Measurements from ENCODE around the gene KLHL13. TPM values are rescaled to one million over a fixed set of nuclear protein-coding genes. Genes with fewer than 3 reads are reported as not detected.
"Not testable (repeated sequence)": the region's sequence is repeated elsewhere in the genome, so short reads cannot be mapped to it uniquely, and the experiment has no call there.

KLHL13 gene
- total RNA-seq, 1 donor from 2014 or later, result 68.8 TPM

GRCh38 chrX:117969328-117969727 lies 147.3 kb downstream of the KLHL13 start:
- H3K4me3 ChIP-seq (ENCODE audit: low read depth, low read length), result no peak overlapping the region
- no peak for DNase-seq (ENCODE audit: low read depth)
- no peak for TF ChIP-seq CTCF (conservative IDR thresholded peaks at IDR 0.05; ENCODE audit: low read depth, low read length)

- TF ChIP-seq CTCF (conservative IDR thresholded peaks at IDR 0.05; ENCODE audit: low read depth, low read length), result no peak
- H3K4me3 ChIP-seq (ENCODE audit: low read depth, low read length), result no peak overlapping the region
- no peak for DNase-seq (ENCODE audit: low read depth)
Measured at GRCh38 chrX:117959045-117959444, 157.6 kb downstream of the KLHL13 start.

GRCh38 chrX:117957128-117957527 lies 159.5 kb downstream of the KLHL13 start:
- H3K4me3 ChIP-seq (ENCODE audit: low read depth, low read length), result no peak overlapping the region
- no peak for TF ChIP-seq CTCF (conservative IDR thresholded peaks at IDR 0.05; ENCODE audit: low read depth, low read length)
- DNase-seq (ENCODE audit: low read depth), result no peak

DNA sequence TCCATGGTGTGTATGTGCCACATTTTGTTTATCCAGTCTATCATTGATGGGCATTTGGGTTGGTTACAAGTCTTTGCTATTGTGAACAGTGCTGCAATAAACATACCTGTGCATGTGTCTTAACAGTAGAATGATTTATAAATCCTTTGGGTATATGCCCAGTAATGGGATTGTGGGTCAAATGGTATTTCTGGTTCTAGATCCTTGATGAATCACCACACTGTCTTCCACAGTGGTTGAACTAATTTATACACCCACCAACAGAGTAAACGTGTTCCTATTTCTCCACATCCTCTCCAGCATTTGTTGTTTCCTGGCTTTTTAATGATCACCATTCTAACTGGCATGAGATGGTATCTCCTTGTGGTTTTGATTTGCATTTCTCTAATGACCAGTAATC lies 177.3 kb downstream of the KLHL13 start:
- DNase-seq (ENCODE audit: low read depth); H3K4me3 ChIP-seq (ENCODE audit: low read depth, low read length): not testable (repeated sequence)

- peak; percentile 6 for DNase-seq (ENCODE audit: low read depth)
- no peak overlapping the region for H3K4me3 ChIP-seq (ENCODE audit: low read depth, low read length)
- no peak for TF ChIP-seq CTCF (conservative IDR thresholded peaks at IDR 0.05; ENCODE audit: low read depth, low read length)
Measured at GRCh38 chrX:117936118-117936517, 180.5 kb downstream of the KLHL13 start.

- not testable (repeated sequence) for H3K4me3 ChIP-seq (ENCODE audit: low read depth, low read length); DNase-seq (ENCODE audit: low read depth)
Measured at GRCh38 chrX:117930116-117930515, 186.5 kb downstream of the KLHL13 start.

DNA sequence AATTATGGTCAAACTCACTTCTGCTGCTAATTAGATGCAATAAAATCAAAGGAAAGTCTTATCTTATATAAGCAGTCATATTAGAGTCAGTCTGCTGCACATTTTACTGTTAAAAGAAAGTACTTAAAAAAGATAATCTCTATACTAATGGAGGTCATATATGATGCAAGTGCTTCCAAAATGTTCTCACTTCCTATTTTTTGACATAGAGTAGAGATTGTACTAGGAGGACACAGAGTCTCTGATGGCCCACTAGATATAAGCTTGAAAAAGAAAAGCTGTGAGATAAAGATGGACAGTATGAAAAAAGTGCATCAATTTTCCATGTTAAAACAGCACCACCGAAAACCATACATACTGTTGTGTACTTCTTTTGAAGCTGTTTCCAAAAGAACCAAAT lies 196.9 kb downstream of the KLHL13 start:
- no peak for DNase-seq (ENCODE audit: low read depth)
- no peak overlapping the region for H3K4me3 ChIP-seq (ENCODE audit: low read depth, low read length)
- TF ChIP-seq CTCF (conservative IDR thresholded peaks at IDR 0.05; ENCODE audit: low read depth, low read length), result no peak

GRCh38 chrX:117910216-117910615 lies 206.4 kb downstream of the KLHL13 start:
- no peak overlapping the region for H3K4me3 ChIP-seq (ENCODE audit: low read depth, low read length)
- no peak for TF ChIP-seq CTCF (conservative IDR thresholded peaks at IDR 0.05; ENCODE audit: low read depth, low read length)
- DNase-seq (ENCODE audit: low read depth), result no peak
